AG20443 (cell line): ENCODE measurements around the gene DOP1A.

Source experiments
- DNase-seq: peaks from one replicate; pipeline ENCODE4 v3.0.0; 2012; ENCODE audit warnings: low spot score, mixed read lengths

The DOP1A gene

GRCh38 chr6:83199863-83200225 lies 132.4 kb downstream of the DOP1A start:
- DNase-seq, result peak; percentile 47

DNA sequence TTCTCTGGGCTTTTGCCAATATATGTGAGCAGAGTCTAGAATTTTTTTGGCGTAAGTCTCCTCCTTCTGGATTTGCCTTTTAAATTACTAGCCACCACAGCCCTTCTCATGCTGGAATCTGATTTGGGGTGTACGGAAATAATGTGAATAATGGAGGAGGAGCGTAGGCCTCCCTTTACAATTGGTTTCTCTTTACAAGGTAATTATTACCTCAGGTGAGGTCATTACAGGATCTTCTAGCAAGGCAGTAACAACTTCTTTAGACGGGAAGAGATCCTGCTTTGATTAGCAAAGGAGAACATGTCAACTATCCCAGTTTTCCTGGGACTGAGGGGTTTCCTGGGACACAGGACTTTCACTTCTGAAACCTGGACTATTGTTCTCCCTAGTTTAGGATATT lies 134.6 kb downstream of the DOP1A start:
- no peak for DNase-seq

DNA sequence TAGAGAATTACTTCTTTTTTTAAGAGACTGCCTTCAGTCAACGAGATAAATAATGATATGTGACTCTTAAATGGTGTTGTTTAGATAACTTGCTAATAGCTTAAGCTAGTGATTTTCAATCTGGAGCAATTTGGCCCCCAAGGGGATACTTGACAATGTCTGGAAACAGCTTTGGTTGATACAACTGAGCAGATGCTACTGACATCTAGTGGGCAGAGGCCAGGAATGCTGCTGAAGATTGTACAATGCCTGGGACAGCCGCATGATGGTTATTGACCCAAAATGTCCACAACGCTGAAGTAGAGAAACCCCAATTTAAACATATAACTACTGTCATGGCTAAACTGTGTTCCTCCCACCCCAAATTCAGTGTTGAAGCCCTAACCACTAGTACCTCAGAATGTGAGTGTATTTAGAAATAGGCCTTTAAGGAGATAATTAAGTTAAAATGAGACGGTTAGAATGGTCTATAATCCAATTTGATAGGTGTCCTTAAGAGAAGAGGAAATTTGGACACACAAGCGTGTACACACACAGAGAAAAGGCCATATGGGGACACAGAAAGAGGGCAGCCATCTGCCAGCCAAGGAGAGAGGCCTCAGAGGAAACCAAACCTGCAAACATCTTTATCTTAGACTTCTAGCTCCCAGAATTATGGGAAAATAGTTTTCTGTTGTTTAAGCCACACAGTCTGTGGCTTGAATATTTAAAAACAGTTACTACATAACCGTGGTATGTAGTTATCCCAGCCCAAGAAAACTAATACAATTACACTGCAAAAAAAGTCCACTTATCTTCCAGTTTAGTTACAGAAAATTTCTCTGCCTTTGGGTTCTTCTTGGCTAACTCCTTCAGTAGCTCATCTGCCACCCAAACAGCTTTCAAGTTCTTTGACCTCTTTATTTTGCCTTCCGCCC lies 147.9 kb downstream of the DOP1A start:
- peak; percentile 73 for DNase-seq

GRCh38 chr6:83216806-83217205 lies 149.3 kb downstream of the DOP1A start:
- DNase-seq, result peak; percentile 32
